NCI-H748 (cell line): Measurements from ENCODE around the gene CCDC198.

ENCODE experiments used
- DNase-seq: peaks from one replicate; lab custom pipeline; 2025; ENCODE audit not compliant: unreplicated experiment; lab: John Stamatoyannopoulos, UW

Gene CCDC198

DNA sequence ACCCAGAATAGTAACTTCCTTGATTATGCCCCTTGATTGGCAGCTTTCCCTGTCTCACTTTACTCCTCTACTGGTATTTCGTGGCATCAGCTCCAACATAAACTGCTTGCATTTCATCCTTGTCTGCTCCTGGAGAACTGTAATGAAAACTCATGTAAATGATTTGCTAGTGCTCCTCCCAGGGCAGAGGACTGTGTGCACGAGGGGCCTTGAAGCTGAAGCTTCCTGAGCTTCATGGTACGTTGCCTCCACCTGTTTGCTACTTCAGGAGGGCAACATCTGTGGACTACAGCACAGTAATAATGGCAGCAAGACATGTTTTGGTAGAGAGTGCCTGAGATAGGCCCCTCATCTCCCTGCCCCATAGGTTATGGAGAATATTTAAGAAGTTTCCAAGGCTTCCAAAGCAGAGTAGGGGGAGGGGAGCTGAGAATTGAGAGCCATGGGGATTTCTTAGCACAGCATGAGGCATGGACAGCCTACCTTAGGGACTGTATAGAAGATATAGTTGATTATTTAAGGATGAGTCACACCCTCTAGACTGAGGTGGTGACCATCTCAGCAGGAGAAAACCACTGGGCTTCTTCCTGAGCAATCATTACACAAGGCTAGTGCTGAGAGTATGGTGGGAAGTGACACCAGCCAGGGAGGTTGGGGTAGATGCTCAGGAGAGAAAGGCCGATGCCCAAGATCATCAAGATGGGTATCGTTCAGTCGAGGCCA, 29.5 kb downstream of the CCDC198 start:
- DNase-seq = no peak

DNA sequence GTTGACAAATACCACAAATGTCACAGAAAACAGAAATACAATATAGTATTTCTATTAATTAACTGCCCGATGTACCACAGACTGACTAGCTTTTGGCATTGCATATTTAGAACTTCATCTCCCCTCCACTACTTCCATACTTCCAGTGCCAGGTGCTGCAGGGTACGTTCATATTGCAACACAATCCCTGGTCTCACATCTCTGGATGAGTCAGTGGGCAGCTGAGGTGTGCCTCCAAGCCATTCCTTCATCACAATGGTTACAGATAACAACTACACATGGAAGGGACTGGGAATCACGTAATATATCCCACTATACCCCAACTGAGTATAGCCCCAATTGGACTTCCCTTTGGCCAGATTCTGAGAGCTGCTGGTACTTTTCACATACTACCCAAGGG, 31.1 kb downstream of the CCDC198 start:
- DNase-seq = no peak

- DNase-seq = no peak
These were observed 31.8 kb downstream of the CCDC198 start for GRCh38 chr14:57461777-57462320.

DNA sequence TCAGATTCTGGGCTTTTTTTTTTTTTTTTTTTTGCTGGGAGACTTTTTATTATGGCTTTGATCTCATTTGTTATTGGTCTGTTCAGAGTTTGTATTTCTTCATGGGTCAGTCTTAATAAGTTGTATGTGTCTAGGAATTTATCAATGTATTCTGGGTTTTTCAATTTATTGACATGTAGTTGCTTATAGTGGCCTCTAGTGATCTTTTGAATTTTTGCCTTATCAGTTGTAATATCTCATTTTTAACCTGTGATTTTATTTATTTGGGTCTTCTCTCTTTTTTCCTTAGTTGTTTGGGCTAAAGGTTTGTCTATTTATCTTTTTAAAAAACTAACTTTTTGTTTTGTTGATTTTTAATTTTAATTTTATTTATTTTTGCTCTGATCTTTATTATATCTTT, 57.7 kb downstream of the CCDC198 start:
- DNase-seq = no peak

- no peak for DNase-seq
These were observed 72.7 kb downstream of the CCDC198 start for GRCh38 chr14:57420986-57421385.

DNA sequence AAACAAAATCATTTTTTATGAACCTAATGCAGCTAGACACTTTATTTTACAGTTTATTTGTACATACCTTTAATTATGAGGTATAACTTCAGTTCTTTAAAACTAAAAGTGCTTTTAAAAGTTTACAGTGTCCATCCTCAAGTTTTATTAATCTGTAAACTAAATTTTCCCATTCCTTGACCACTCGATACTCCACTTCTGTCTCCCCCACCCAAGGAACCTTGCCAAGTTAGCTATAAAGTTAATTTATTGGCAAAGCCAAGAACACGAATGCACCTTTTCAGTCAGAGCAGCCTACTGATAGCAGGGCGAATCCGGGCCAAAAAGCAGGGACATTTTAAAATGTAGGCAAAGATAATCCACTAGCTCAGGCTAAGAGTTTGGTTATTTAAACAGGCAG, 73.6 kb downstream of the CCDC198 start:
- DNase-seq = no peak
